HEK293T (cell line): ENCODE measurements around the gene TP53BP1.

Source experiments
- ARNT ChIP-seq: fragments of 450-650 bp; IDR thresholded peaks from 2 replicates; pipeline ENCODE4 v1.6.1; 2017; ENCODE audit warnings: mild to moderate bottlenecking
- BHLHE40 ChIP-seq: fragments of 450-650 bp; IDR thresholded peaks from 2 replicates; pipeline ENCODE4 v1.6.1; 2016; ENCODE audit warnings: mild to moderate bottlenecking, moderate library complexity, borderline replicate concordance
- L3MBTL2 ChIP-seq: fragments of 450-650 bp; conservative IDR thresholded peaks from 2 replicates; pipeline ENCODE4 v1.6.1; 2016; ENCODE audit warnings: mild to moderate bottlenecking
- LEF1 ChIP-seq: fragments of 450-650 bp; IDR thresholded peaks from 2 replicates; pipeline ENCODE4 v1.6.1; 2017; ENCODE audit warnings: mild to moderate bottlenecking, borderline replicate concordance
- TF ChIP-seq, protein P1 (sequence below): fragments of 450-650 bp; IDR thresholded peaks from 2 replicates; pipeline ENCODE4 v1.6.1; 2016

DNA sequence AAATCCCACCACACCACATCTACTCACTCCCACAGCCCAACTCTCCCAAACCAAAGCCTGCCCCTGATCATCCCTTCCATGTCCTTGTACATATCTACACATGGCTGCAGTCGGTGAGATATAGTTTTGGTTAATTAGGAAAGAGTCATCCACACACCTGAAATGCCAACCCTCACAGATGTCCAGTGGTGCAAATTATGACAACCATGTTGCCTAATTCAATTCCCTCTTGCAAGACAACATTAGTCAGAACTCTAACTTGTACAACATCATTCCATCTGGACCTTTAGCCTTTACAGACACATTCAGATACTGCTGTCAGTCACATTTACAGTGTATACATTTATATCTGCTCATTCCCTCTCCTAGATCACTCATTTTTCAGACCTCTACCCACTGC lies 80.9 kb downstream of the TP53BP1 start:
- TF ChIP-seq, protein P1, sequence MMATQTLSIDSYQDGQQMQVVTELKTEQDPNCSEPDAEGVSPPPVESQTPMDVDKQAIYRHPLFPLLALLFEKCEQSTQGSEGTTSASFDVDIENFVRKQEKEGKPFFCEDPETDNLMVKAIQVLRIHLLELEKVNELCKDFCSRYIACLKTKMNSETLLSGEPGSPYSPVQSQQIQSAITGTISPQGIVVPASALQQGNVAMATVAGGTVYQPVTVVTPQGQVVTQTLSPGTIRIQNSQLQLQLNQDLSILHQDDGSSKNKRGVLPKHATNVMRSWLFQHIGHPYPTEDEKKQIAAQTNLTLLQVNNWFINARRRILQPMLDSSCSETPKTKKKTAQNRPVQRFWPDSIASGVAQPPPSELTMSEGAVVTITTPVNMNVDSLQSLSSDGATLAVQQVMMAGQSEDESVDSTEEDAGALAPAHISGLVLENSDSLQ = no peak
- TF ChIP-seq BHLHE40 = no peak
- TF ChIP-seq LEF1 = no peak
- TF ChIP-seq ARNT = no peak
- TF ChIP-seq L3MBTL2 = no peak
